Tibial nerve (tissue), 3 donors: ENCODE measurements around the gene THBS4.

Experiments used
- CTCF ChIP-seq, 5 experiments: fragments of 200-600 bp in 3 of 5; fragments of 450-650 bp in 2 of 5; sonication (generic) in 3 of 5; IDR thresholded peaks; one replicate each; pipeline ENCODE4 v1.5.1; 2016 to 2019; ENCODE audit warnings: antibody characterized with exemption in 5 of 5, mild to moderate bottlenecking in 3 of 5, moderate library complexity in 2 of 5
- POLR2A ChIP-seq, 2 donors: fragments of 450-650 bp; IDR thresholded peaks; one replicate each; pipeline ENCODE4 v1.6.1; 2017; ENCODE audit warnings: antibody characterized with exemption in 2 of 2, mild to moderate bottlenecking in 2 of 2, moderate library complexity in 2 of 2

- TF ChIP-seq CTCF (IDR thresholded peaks at IDR 0.05) (no peak), POLR2A (IDR thresholded peaks at IDR 0.05) (no peak)
Measured at GRCh38 chr5:80064124-80064523, 29.0 kb downstream of the THBS4 start.
